Neural progenitor cell (in vitro differentiated cells): ENCODE data around the gene MRPL21. TPM values are rescaled to one million over a fixed set of nuclear protein-coding genes. Genes with fewer than 3 reads are reported as not detected.

ENCODE experiments used
- DNase-seq: peaks from one replicate; pipeline ENCODE4 v3.0.0-alpha.2; 2016; ENCODE audit warnings: low spot score
- H2AFZ ChIP-seq: fragments of 200-600 bp; sonication (generic); replicated peaks from 2 replicates; pipeline ENCODE4 v1.6.1; 2016; ENCODE audit warnings: antibody characterized with exemption
- H3F3A ChIP-seq: fragments of 200-600 bp; sonication (generic); 2 replicates; pipeline ENCODE4 v1.6.1; 2016; ENCODE audit warnings: antibody characterized with exemption, low read depth
- H3K27ac ChIP-seq: fragments of 200-600 bp; sonication (generic); 2 replicates; pipeline ENCODE4 v1.5.1; 2016; ENCODE audit warnings: mild to moderate bottlenecking
- H3K27me3 ChIP-seq: fragments of 200-600 bp; sonication (generic); 2 replicates; pipeline ENCODE4 v1.6.1; 2016; ENCODE audit warnings: mild to moderate bottlenecking, moderate library complexity
- H3K36me3 ChIP-seq: fragments of 200-600 bp; sonication (generic); 2 replicates; pipeline ENCODE4 v1.5.1; 2016
- H3K4me1 ChIP-seq: fragments of 200-600 bp; sonication (generic); 2 replicates; pipeline ENCODE4 v1.6.1; 2016; ENCODE audit warnings: mixed run types
- H3K4me2 ChIP-seq: fragments of 200-600 bp; sonication (generic); 2 replicates; pipeline ENCODE4 v1.6.1; 2016
- H3K4me3 ChIP-seq: fragments of 200-600 bp; sonication (generic); 2 replicates; pipeline ENCODE4 v1.5.1; 2016
- H3K79me2 ChIP-seq: fragments of 200-600 bp; sonication (generic); 2 replicates; pipeline ENCODE4 v1.6.1; 2016; ENCODE audit warnings: low read depth
- H3K9ac ChIP-seq: fragments of 200-600 bp; sonication (generic); 2 replicates; pipeline ENCODE4 v1.6.1; 2016
- H3K9me3 ChIP-seq: fragments of 200-600 bp; sonication (generic); 2 replicates; pipeline ENCODE4 v1.5.1; 2016; ENCODE audit warnings: low read depth
- H4K20me1 ChIP-seq: fragments of 200-600 bp; sonication (generic); 2 replicates; pipeline ENCODE4 v1.6.1; 2016; ENCODE audit warnings: low read depth
- H3K27ac Mint-ChIP-seq: 3 replicates; pipeline ENCODE4 v1.8.0; 2021; ENCODE audit warnings: mixed read lengths
- H3K27me3 Mint-ChIP-seq: 2 replicates; pipeline ENCODE4 v1.8.0; 2022; ENCODE audit warnings: low read depth, mild to moderate bottlenecking, inconsistent platforms, moderate library complexity, mixed read lengths; ENCODE audit not compliant: insufficient read depth
- H3K36me3 Mint-ChIP-seq: 3 replicates; pipeline ENCODE4 v1.8.0; 2021; ENCODE audit warnings: mixed read lengths
- H3K4me1 Mint-ChIP-seq: 3 replicates; pipeline ENCODE4 v1.8.0; 2021; ENCODE audit warnings: mixed read lengths
- H3K4me3 Mint-ChIP-seq: 3 replicates; pipeline ENCODE4 v1.8.0; 2021; ENCODE audit warnings: mild to moderate bottlenecking, moderate library complexity, mixed read lengths
- H3K9me3 Mint-ChIP-seq: 3 replicates; pipeline ENCODE4 v1.8.0; 2020; ENCODE audit warnings: mixed read lengths
- EZH2 ChIP-seq: fragments of 200-600 bp; sonication (generic); IDR thresholded peaks from 2 replicates; pipeline ENCODE4 v1.6.1; 2017; ENCODE audit warnings: antibody characterized with exemption, mild to moderate bottlenecking, moderate library complexity
- EZH2phosphoT487 ChIP-seq: fragments of 200-600 bp; sonication (generic); IDR thresholded peaks from 2 replicates; pipeline ENCODE4 v1.6.1; 2017; ENCODE audit warnings: antibody characterized with exemption
- total RNA-seq: library from RNA; depleted of rRNA; stranded (reverse); fragments of >200 nt; gene quantifications from 2 replicates; pipeline ENCODE4 v1.2.3, GENCODE V29; 2015; ENCODE audit warnings: low replicate concordance
- TF ChIP-seq, protein P1 (sequence below): fragments of 200-600 bp; sonication (generic); IDR thresholded peaks from 2 replicates; pipeline ENCODE4 v1.5.1; 2017; ENCODE audit warnings: antibody characterized with exemption, mild to moderate bottlenecking

Gene MRPL21
- total RNA-seq, 1 donor from 2014 or later: 32.3 TPM

DNA sequence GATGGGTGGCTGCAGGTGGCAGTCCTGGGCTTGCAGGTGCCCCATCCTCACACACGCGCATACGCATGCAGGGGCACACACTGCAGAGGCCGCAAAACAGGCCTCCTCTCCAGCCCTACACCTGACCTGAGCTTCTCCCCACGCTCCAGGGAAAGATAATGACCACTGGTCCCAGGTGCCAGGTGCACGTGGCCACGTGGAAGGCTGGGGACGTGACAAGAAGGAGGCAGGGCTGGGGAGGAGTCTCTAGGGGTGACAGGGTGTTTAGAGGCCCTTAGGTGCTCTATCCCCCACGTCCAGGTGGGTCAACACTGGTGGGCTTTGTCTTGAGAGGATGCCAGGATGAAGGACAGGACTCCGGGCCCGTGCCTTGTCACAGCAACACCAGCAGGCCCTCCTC, 38.4 kb downstream of the MRPL21 start:
- H3K9me3 Mint-ChIP-seq: peaks cover 11% of the 10 kb centered on the region
- no peak overlapping the region for H2AFZ ChIP-seq
- no peak for DNase-seq

GRCh38 chr11:68863553-68864265, 39.9 kb downstream of the MRPL21 start:
- Histone ChIP-seq H2AFZ (no peak overlapping the region), H3K9me3 (no peaks in the 10 kb centered on the region), H3K4me2 (no peak overlapping the region), H3K4me3 (no peak overlapping the region), H4K20me1 (no peaks in the 10 kb centered on the region), H3K27me3 (no peaks in the 10 kb centered on the region), H3K9ac (no peak overlapping the region), H3K79me2 (no peaks in the 10 kb centered on the region), H3K4me1 (peaks cover 2% of the 10 kb centered on the region), H3K27ac (no peak overlapping the region), H3K36me3 (no peaks in the 10 kb centered on the region), H3F3A (no peaks in the 10 kb centered on the region)
- Mint-ChIP-seq H3K36me3 (peaks cover 4% of the 10 kb centered on the region), H3K27ac (no peak overlapping the region), H3K4me1 (peaks cover 2% of the 10 kb centered on the region), H3K4me3 (no peak overlapping the region), H3K9me3 (peaks cover 14% of the 10 kb centered on the region), H3K27me3 (peaks cover 7% of the 10 kb centered on the region)
- TF ChIP-seq EZH2: no peak
- no peak for TF ChIP-seq EZH2phosphoT487
- TF ChIP-seq, protein P1, sequence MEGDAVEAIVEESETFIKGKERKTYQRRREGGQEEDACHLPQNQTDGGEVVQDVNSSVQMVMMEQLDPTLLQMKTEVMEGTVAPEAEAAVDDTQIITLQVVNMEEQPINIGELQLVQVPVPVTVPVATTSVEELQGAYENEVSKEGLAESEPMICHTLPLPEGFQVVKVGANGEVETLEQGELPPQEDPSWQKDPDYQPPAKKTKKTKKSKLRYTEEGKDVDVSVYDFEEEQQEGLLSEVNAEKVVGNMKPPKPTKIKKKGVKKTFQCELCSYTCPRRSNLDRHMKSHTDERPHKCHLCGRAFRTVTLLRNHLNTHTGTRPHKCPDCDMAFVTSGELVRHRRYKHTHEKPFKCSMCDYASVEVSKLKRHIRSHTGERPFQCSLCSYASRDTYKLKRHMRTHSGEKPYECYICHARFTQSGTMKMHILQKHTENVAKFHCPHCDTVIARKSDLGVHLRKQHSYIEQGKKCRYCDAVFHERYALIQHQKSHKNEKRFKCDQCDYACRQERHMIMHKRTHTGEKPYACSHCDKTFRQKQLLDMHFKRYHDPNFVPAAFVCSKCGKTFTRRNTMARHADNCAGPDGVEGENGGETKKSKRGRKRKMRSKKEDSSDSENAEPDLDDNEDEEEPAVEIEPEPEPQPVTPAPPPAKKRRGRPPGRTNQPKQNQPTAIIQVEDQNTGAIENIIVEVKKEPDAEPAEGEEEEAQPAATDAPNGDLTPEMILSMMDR: no peak
- no peak for DNase-seq

More for the DNA sequence above, 38.4 kb downstream of the MRPL21 start:
- H3K36me3 ChIP-seq: no peaks in the 10 kb centered on the region
- H3K79me2 ChIP-seq: no peaks in the 10 kb centered on the region
- H4K20me1 ChIP-seq: no peaks in the 10 kb centered on the region
- TF ChIP-seq, protein P1: no peak
- no peak for TF ChIP-seq EZH2phosphoT487
- Mint-ChIP-seq H3K27ac (no peak overlapping the region), H3K27me3 (peaks cover 3% of the 10 kb centered on the region), H3K4me1 (peaks cover 10% of the 10 kb centered on the region), H3K4me3 (no peak overlapping the region), H3K36me3 (peaks cover 4% of the 10 kb centered on the region)
- no peak overlapping the region for H3K4me3 ChIP-seq
- no peaks in the 10 kb centered on the region for H3K9me3 ChIP-seq
- H3K4me1 ChIP-seq: peaks cover 11% of the 10 kb centered on the region
- H3F3A ChIP-seq: no peaks in the 10 kb centered on the region
- no peak overlapping the region for H3K9ac ChIP-seq
- no peak overlapping the region for H3K27ac ChIP-seq
- no peak overlapping the region for H3K4me2 ChIP-seq
- H3K27me3 ChIP-seq: peaks cover 14% of the 10 kb centered on the region

GRCh38 chr11:68862421-68862820, 41.2 kb downstream of the MRPL21 start:
- Histone ChIP-seq H3K36me3 (no peaks in the 10 kb centered on the region), H3K27ac (no peak overlapping the region), H3K79me2 (no peaks in the 10 kb centered on the region), H3K4me2 (no peak overlapping the region), H3K9me3 (no peaks in the 10 kb centered on the region), H2AFZ (no peak overlapping the region), H4K20me1 (no peaks in the 10 kb centered on the region), H3K9ac (no peak overlapping the region), H3F3A (no peaks in the 10 kb centered on the region), H3K4me3 (no peak overlapping the region), H3K27me3 (no peaks in the 10 kb centered on the region), H3K4me1 (no peaks in the 10 kb centered on the region)
- no peak for DNase-seq
- H3K27me3 Mint-ChIP-seq: peaks cover 8% of the 10 kb centered on the region
- H3K4me1 Mint-ChIP-seq: no peaks in the 10 kb centered on the region
- no peak overlapping the region for H3K4me3 Mint-ChIP-seq
- peaks cover 4% of the 10 kb centered on the region for H3K36me3 Mint-ChIP-seq
- no peak for TF ChIP-seq EZH2
- H3K27ac Mint-ChIP-seq: no peak overlapping the region
- peaks cover 14% of the 10 kb centered on the region for H3K9me3 Mint-ChIP-seq

- peaks cover 22% of the 10 kb centered on the region for H3F3A ChIP-seq
- H3K9ac ChIP-seq: no peak overlapping the region
- TF ChIP-seq, protein P1: no peak
- TF ChIP-seq EZH2 (no peak), EZH2phosphoT487 (no peak)
- Mint-ChIP-seq H3K27ac (no peak overlapping the region), H3K4me1 (peaks cover 5% of the 10 kb centered on the region), H3K4me3 (no peak overlapping the region), H3K36me3 (peaks cover 4% of the 10 kb centered on the region), H3K27me3 (peaks cover 23% of the 10 kb centered on the region), H3K9me3 (peaks cover 14% of the 10 kb centered on the region)
- no peaks in the 10 kb centered on the region for H3K36me3 ChIP-seq
- H4K20me1 ChIP-seq: no peaks in the 10 kb centered on the region
- H2AFZ ChIP-seq: no peak overlapping the region
- H3K4me2 ChIP-seq: no peak overlapping the region
- DNase-seq: no peak
- H3K4me1 ChIP-seq: no peaks in the 10 kb centered on the region
- no peaks in the 10 kb centered on the region for H3K79me2 ChIP-seq
- no peak overlapping the region for H3K4me3 ChIP-seq
- no peaks in the 10 kb centered on the region for H3K9me3 ChIP-seq
- no peak overlapping the region for H3K27ac ChIP-seq
- peaks cover 29% of the 10 kb centered on the region for H3K27me3 ChIP-seq
These were observed 44.5 kb downstream of the MRPL21 start for GRCh38 chr11:68859123-68859522.
